CD4-positive, alpha-beta T cell treated with Interleukin-17A for 1 hour (primary cell): Measurements from ENCODE around the gene FAXDC2.
"Not testable (repeated sequence)": the region's sequence is repeated elsewhere in the genome, so short reads cannot be mapped to it uniquely, and the experiment has no call there.

ENCODE experiments used
- DNase-seq: peaks from one replicate; pipeline ENCODE4 v3.0.0-alpha.2; 2020

Gene FAXDC2

DNA sequence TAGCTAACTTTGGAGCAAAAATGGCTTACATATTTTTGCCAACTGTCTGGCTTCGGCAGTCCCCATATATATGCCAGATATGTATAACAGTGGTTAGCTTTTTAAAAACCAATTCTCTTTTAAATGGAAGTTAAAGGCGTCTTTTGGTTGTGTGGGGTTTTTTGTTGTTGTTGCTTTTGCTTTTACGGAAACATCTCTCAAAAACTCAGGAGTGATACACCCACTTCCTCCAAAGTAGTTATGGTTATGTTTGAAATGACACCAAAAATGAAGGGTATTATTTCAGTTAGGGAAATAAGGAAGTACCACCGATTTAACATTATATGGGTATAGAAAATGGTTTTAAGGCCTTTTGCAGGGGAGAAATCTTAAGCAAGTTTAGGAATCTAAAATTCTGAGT lies 10.4 kb upstream of the FAXDC2 start:
- DNase-seq = peak; percentile 13

DNA sequence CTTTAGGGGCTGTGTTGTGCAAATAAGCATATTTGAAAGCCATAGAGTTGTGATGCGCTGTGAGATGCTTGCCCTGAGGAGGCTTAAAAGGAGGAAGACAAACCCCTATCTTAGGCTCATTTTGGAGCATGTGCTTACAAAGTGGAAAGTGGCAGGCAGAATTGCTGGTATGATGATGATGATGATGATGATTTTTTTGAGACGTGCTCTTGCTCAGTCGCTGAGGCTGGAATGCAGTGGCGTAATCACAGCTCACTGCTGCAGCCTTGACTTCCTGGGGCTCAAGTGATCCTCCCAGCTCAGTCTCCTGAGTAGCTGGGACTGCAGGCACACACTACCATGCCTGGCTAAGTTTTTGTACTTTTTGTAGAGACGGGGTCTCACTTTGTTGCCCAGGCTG lies 9.7 kb upstream of the FAXDC2 start:
- peak; percentile 14 for DNase-seq

- peak; percentile 41 for DNase-seq
Observed at GRCh38 chr5:154858972-154859871, 8.8 kb upstream of the FAXDC2 start.

DNA sequence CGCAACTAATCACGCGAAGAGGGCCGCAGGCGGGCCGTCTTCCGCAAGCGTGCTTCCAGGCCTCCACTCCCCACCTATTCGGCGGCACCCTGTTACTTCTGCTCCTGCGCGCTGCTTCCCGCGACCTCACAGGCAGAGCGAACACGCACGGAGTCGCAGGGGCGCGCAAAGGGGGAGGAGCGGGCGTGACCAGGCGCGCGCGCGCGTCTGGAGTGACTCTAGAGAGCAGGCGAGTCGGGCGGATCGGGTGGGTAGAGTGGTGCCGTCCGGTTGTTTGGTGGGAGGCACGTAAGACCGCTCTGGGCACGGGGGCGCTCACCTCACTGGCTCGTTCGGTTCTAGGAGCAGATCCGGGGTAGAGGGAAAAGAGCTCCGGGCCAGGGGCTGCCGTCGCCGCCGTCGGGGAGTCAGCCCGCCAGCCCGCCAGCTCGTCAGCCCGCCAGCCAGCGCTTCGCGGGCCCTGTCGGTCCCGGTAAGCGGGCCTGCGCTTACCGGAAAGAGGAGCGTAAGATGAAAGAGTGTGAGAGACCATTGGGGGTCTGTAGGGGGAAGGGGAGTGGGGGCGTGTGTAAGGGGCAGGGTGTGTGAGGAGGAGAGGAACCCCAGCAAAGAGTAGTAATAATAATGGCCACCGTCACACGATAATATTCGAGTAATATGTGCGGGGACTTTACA lies 8.0 kb upstream of the FAXDC2 start, which contains the start of gene CNOT8:
CNOT8 (plus strand) TSS at position 331 of the 675 bp plus-strand sequence. CDS start 4,652 bp downstream, outside the sequence.
- DNase-seq = peak; percentile 97

GRCh38 chr5:154857530-154858296 lies 7.3 kb upstream of the FAXDC2 start:
- peak; percentile 94 for DNase-seq

- DNase-seq = no peak
Observed at GRCh38 chr5:154851351-154851750, 948 bp upstream of the FAXDC2 start.

- no peak for DNase-seq
Observed at GRCh38 chr5:154849791-154850201, 607 bp downstream of the FAXDC2 start.

- no peak for DNase-seq
Observed at GRCh38 chr5:154849264-154849785, 1.1 kb downstream of the FAXDC2 start.

DNA sequence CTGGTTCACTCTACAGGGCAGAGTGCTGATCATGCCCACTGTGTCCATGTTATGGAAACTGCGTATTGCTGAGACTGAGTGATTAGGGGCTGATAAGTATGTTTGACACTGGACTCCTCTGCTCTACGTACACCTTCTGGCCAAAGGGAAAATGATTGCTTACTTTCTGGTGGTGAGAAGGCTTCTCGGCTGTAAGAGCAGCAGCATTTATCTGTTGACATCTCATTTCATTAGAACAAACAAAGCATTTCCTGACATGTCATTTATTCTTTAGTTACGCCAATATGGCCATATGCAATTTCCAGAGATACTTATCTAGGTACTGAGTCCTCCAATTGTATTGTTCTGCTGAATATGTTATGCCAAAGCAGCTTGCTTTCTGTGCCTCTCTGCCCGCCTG lies 5.6 kb downstream of the FAXDC2 start:
- no peak for DNase-seq

DNA sequence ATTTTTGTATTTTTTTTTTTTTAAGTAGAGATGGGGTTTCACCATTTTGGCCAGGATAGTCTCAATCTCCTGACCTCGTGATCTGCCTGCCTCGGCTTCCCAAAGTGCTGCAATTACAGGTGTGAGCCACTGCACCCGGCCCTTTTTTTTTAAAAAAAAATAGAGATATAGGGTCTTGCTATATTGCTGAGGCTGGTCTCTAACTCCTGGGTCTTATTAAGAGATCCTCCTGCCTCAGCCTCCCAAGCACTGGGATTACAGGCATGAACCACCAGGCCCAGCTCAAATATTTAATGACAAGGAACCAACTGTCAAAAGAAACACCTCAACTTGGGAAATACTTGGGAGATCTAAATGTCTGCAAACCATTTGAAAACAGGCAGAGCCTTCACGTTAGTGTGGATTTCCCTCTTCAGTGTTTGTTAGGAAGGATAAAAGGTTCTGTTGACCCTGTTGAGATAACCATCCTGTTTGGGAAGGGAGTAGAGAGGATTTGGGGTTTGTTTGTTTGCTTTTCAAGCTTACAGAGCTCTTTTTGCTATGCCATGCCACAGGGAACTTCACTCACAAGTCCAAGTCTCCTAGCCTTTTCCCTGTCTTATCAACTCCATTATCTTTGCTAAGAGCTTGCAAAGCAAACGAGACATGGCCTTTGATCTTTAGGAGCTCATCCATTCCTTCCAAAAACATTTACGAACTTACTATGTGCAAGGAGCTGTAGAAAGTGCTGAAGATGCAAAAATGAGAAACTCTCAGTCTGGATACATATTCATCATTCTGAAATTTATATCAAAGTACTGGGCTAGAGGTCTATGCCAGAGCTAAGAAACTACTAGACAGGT lies 7.5 kb downstream of the FAXDC2 start:
- no peak for DNase-seq

DNA sequence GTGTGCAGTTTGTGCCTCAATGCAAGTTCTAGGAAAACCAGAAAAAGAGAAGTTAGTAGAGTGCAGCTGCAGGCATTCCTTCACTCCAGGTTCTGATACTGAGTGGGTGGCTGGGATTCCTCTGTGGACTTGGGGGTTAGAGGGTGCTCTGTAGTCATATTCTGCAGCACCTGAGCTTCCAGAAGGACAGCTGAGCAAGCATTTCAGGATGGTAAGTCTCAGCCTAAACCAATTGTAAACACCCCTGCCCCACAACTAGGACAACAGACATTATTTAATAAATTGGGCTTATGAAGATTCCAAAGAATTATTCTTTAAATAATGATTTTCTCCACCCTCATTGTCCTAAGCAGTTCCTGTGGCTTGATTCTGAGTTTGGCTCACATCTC lies 9.1 kb downstream of the FAXDC2 start:
- no peak for DNase-seq

DNA sequence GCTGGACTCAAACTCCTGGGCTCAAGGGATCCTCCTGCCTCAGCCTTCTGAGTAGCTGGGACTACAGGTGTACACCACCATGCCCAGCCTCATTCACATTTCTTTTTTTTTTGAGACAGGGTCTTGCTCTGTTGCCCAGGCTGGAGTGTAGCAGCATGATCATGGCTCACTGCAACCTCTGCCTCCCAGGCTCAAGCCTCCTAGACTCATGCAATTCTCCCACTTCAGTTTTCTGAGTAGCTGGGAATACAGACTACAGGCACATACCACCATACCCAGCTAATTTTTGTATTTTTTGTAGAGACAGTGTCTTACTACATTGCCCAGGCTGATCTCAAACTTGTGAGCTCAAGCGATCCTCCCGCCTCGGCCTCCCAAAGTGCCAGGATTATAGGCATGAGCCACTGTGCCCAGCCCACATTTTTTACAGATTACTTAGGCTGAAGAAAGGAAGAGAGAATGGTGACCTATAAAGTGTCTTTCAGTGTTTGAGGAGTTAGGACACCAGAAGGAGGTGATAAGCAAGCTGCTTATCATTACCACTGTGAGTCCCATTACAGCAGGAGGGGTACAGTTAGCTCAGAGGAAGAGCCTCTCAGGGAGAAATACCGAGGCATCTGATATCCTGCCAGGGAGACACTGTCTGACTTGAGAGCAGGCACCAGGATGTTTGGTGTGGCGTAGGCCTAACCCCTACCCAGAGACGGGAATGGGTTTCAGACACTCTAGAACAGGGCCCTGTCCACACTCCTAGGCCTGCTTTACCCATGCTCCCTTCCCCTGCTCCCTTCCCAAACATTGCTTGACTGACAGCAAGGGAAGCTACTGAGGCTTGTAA lies 9.7 kb downstream of the FAXDC2 start:
- DNase-seq = no peak

DNA sequence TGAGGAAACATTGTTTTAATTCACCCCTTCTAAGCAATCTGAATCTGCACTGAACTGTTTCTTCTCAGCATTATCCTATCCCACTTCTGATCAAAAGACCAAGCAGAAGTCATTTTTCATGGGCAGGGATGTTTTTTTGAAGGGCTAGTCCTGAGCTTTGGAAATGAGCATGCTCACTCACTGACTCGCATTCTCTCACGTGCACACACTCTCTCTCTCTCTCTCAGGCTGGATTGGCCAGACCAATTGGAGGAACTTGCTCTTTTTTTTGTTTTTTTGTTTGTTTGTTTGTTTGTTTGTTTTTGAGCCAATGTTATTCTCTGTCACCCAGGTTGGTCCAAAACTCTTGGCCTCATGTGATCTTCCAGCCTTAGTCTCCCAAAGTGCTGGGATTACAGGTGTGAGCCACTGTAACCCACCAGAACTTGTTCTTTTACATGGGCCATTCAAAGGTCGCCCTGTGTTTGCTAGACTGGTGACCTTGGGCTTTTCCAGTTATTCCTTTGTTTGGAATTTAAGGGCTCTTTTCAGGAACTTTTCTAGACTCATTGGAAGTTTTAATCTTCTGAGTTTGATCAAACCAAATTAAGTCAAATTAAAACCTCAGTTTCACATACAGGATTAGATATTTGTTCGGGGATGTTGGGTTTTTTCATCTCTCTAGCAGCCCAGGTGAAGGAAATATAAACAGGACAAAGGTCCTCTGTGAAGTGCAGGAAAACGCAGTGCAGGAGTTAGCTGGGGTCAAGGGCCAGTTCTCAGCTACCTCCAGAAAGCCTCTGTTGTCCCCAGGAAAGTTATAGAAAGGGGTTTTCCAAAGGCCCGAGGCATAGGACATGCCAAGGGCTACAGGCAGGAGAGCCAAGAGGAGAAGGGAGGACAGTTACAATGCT lies 13.1 kb downstream of the FAXDC2 start:
- no peak for DNase-seq

- no peak for DNase-seq
Observed at GRCh38 chr5:154836225-154836624, 14.2 kb downstream of the FAXDC2 start.

GRCh38 chr5:154835701-154836052 lies 14.7 kb downstream of the FAXDC2 start:
- not testable (repeated sequence) for DNase-seq

DNA sequence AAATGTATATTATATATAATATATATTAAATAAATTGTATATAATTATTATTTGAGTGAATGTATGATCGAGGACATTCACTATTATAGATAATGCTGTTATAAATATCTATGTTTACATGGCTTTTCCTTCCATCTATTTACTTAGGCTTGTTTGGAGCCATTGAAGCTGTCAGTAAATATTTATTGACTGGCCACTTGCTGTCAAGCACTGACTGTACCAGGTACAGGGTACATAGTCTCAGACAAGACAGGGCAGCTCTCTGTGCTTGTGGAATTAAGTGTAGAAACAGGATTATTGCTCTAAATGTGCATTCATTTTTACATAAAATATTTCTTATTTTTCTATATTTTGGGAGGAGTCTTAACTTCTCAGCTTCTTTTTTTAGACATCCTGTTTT lies 16.4 kb downstream of the FAXDC2 start:
- DNase-seq = no peak

- not testable (repeated sequence) for DNase-seq
Observed at GRCh38 chr5:154832804-154833203, 17.6 kb downstream of the FAXDC2 start.

DNA sequence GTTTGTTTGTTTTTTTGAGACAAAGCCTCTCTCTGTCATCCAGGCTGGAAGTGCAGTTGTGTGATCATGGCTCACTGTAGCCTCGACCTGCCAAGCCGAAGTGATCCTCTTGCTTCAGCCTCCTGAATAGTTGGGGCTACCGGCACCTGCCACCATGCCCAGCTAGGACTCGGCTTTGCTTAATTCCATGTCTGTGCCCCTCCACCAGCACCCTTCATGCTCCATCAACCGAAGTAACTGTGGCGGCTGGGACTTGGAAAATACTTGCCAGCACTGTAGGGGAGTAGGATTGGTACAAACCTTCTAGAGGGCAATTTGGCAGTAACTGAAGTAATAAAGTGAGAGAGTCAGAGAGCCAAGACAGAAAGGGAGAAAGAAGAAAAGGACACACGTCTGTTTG lies 19.0 kb downstream of the FAXDC2 start:
- DNase-seq = no peak

- DNase-seq = no peak
Observed at GRCh38 chr5:154830596-154830995, 19.8 kb downstream of the FAXDC2 start.

- no peak for DNase-seq
Observed at GRCh38 chr5:154830219-154830595, 20.2 kb downstream of the FAXDC2 start.
